ENCODE results near the gene HIC1. TPM values are rescaled to one million over a fixed set of nuclear protein-coding genes. Genes with fewer than 3 reads are reported as not detected.

The HIC1 gene
- total RNA-seq, 1 experiment from 2014 or later, result 0.84 TPM

DNA sequence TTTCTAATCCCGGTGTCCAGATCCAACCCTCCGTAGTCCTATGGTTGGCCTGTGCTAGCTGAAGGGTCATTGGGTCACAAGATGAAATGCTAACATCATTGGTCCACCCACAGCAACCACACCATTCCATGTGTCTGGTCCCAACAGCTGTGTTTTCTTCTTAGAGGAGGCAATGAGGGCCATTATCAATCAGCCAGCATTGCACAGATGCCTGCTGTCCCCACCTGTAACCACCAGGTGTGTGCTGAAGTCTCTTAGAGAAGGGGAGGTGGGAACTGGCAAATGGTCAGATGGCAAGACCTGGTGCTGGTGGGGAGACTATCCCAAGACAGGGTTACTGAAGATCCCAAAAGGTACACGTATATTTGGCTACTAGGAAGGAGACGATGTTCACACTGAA is 37.4 kb downstream of the HIC1 start:
- Histone ChIP-seq H3K27me3 (replicated peaks; ENCODE audit: insufficient read depth, low read depth, low read length, poor library complexity) (no peaks in the 10 kb centered on the region), H3K36me3 (ENCODE audit: insufficient read depth, low read length, poor library complexity, severe bottlenecking) (no peaks in the 10 kb centered on the region), H3K4me3 (ENCODE audit: low read depth, low read length, poor library complexity, severe bottlenecking) (no peak overlapping the region), H3K27ac (ENCODE audit: low read depth, low read length, poor library complexity, severe bottlenecking) (no peak overlapping the region), H3K9me3 (ENCODE audit: low read depth, low read length, poor library complexity, severe bottlenecking) (no peaks in the 10 kb centered on the region), H3K4me1 (ENCODE audit: insufficient read depth, low read length, poor library complexity, severe bottlenecking) (peaks cover 18% of the 10 kb centered on the region)
- ChIA-PET CTCF (no interaction called here), POLR2A (ENCODE audit: low non-redundant PET) (interaction anchor here (0.7 kb wide), 1 partner anchor 43 kb away, joined by 8 read pairs; no protein-coding TSS in a partner anchor)
- intact Hi-C loops (cut with micrococcal nuclease; ENCODE audit: unreplicated experiment), result no loop called here
- BruUV-seq (replicated peaks), result no TSS peak
- no peak for DNase-seq (ENCODE audit: low spot score)
- no peak for TF ChIP-seq EZH2 (IDR thresholded peaks at IDR 0.05; ENCODE audit: borderline replicate concordance, low read depth, low read length, poor library complexity, severe bottlenecking)
- TF ChIP-seq, protein P1, sequence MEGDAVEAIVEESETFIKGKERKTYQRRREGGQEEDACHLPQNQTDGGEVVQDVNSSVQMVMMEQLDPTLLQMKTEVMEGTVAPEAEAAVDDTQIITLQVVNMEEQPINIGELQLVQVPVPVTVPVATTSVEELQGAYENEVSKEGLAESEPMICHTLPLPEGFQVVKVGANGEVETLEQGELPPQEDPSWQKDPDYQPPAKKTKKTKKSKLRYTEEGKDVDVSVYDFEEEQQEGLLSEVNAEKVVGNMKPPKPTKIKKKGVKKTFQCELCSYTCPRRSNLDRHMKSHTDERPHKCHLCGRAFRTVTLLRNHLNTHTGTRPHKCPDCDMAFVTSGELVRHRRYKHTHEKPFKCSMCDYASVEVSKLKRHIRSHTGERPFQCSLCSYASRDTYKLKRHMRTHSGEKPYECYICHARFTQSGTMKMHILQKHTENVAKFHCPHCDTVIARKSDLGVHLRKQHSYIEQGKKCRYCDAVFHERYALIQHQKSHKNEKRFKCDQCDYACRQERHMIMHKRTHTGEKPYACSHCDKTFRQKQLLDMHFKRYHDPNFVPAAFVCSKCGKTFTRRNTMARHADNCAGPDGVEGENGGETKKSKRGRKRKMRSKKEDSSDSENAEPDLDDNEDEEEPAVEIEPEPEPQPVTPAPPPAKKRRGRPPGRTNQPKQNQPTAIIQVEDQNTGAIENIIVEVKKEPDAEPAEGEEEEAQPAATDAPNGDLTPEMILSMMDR (conservative IDR thresholded peaks at IDR 0.05; ENCODE audit: low read depth, low read length), result no peak

DNA sequence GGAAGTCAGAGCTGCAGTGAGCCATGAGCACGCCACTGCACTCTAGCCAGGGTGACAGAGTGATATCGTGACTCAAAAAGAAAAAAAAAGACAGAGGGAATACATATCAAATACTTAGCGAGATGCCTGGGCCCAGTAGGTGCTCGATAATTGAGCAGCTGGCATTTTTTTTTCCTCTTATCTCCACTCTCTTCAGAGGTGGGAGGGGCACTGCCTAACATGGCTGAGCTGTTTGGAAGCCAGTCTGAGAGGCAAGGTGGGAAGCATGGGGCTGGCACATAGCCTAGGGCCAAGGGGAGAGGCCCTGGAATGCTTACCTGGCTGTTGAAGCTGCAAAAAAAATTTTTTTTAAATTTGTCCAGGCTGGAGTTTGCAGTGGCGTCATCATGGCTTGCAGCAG is 38.4 kb downstream of the HIC1 start:
- intact Hi-C loops (cut with micrococcal nuclease; ENCODE audit: unreplicated experiment), result no loop called here
- TF ChIP-seq EZH2 (IDR thresholded peaks at IDR 0.05; ENCODE audit: borderline replicate concordance, low read depth, low read length, poor library complexity, severe bottlenecking), result no peak
- TF ChIP-seq, protein P1 (conservative IDR thresholded peaks at IDR 0.05; ENCODE audit: low read depth, low read length), result no peak
- Histone ChIP-seq H3K27ac (ENCODE audit: low read depth, low read length, poor library complexity, severe bottlenecking) (no peak overlapping the region), H3K36me3 (ENCODE audit: insufficient read depth, low read length, poor library complexity, severe bottlenecking) (no peaks in the 10 kb centered on the region), H3K9me3 (ENCODE audit: low read depth, low read length, poor library complexity, severe bottlenecking) (no peaks in the 10 kb centered on the region), H3K4me1 (ENCODE audit: insufficient read depth, low read length, poor library complexity, severe bottlenecking) (peaks cover 18% of the 10 kb centered on the region), H3K27me3 (replicated peaks; ENCODE audit: insufficient read depth, low read depth, low read length, poor library complexity) (no peaks in the 10 kb centered on the region), H3K4me3 (ENCODE audit: low read depth, low read length, poor library complexity, severe bottlenecking) (no peak overlapping the region)
- ChIA-PET POLR2A (ENCODE audit: low non-redundant PET) (no interaction called here), CTCF (no interaction called here)
- no peak for DNase-seq (ENCODE audit: low spot score)
- no TSS peak for BruUV-seq (replicated peaks)

DNA sequence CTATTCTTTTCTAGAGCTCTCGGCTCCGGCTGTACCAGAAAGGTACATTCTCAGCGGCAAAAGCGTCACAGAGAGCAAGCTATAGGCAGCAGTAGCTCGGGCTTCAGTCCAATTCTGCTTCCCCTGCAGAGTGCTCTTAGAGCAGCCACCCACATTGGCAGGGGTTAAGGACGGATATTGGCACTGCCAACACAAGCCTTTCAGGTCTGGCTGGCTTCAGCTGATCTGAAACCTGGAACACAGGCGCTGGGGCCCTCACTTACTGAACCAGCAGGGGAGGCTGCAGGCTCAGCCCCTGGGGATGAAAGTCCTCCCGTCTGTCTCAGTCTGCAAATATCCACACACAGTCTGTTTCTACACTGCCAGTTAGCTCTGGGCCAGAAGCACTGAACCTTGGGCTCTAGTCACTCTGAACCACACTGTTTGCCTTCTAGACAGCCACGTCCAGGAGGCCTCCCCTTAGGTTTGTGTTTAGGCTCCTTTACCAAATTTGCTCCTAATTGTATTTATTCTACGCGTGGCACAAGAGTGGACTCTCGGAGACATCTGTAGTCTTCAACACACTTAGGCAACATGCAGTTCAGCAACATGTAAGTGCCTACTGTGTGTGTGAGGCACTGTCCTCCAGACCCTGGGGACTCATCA is 40.1 kb downstream of the HIC1 start:
- POLR2A ChIA-PET (ENCODE audit: low non-redundant PET), result no interaction called here
- Histone ChIP-seq H3K4me1 (ENCODE audit: insufficient read depth, low read length, poor library complexity, severe bottlenecking) (peaks cover 18% of the 10 kb centered on the region), H3K27ac (ENCODE audit: low read depth, low read length, poor library complexity, severe bottlenecking) (no peak overlapping the region), H3K9me3 (ENCODE audit: low read depth, low read length, poor library complexity, severe bottlenecking) (no peaks in the 10 kb centered on the region), H3K27me3 (replicated peaks; ENCODE audit: insufficient read depth, low read depth, low read length, poor library complexity) (no peaks in the 10 kb centered on the region), H3K4me3 (ENCODE audit: low read depth, low read length, poor library complexity, severe bottlenecking) (no peak overlapping the region), H3K36me3 (ENCODE audit: insufficient read depth, low read length, poor library complexity, severe bottlenecking) (no peaks in the 10 kb centered on the region)
- BruUV-seq (replicated peaks), result no TSS peak
- CTCF ChIA-PET, result interaction anchor here (0.7 to 2.0 kb wide), 2 partner anchors 137 to 150 kb away, joined by 3 to 6 read pairs; no protein-coding TSS in a partner anchor
- peak; percentile 52 for DNase-seq (ENCODE audit: low spot score)
- TF ChIP-seq EZH2 (IDR thresholded peaks at IDR 0.05; ENCODE audit: borderline replicate concordance, low read depth, low read length, poor library complexity, severe bottlenecking), result no peak
- TF ChIP-seq, protein P1 (conservative IDR thresholded peaks at IDR 0.05; ENCODE audit: low read depth, low read length), result peak; percentile 63
- intact Hi-C loops (cut with micrococcal nuclease; ENCODE audit: unreplicated experiment), result no loop called here
